ENCODE data around the gene RAB6C. TPM values are rescaled to one million over a fixed set of nuclear protein-coding genes. Genes with fewer than 3 reads are reported as not detected.
A peak's percentile ranks its signal among the peaks of the same experiment; 100 is the strongest.
"Not testable (repeated sequence)": the region's sequence is repeated elsewhere in the genome, so short reads cannot be mapped to it uniquely, and the experiment has no call there.

Gene RAB6C
- total RNA-seq (2021; fragmentation: NEBNext Ultra II Directional; extraction: Animal tissue kit (Norgen Biotek cat#: 25700)) = not detected
- long read RNA-seq = 0 reads

GRCh38 chr2:129979629-129980155 lies at the start of gene RAB6C:
TSS of gene RAB6C (plus strand) at chr2:129979666. CDS start at chr2:129980116, 450 bp downstream.
- H3K4me3 Mint-ChIP-seq = peak within 1 kb of the TSS; percentile 56; the same call in 1 of the 2 replicates
- not testable (repeated sequence) for DNase-seq

DNA sequence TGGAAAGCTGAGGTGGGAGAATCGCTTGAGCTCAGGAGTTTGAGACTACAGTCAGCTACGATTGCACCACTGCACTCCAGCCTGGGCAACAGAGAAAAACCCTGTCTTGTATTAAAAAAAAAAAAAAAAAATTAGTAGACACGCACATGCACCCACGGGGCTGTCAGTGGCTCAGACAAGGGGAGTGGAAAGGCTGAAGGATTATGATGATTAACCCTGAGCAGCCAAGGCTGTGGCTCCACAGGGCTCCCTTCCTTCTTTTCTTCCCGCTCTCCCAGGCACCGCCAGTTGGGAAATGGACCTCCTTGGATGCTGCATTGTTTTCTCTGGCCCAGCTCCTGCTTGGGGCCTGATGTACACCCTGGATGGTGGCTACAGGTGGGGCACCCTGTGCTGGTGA lies 49.0 kb upstream of the RAB6C start:
- no peaks in the 10 kb centered on the region for H3K9me3 Mint-ChIP-seq
- 0 out of 2 replicates have a peak overlapping the region, but pooled peaks have one; percentile 92 for H3K27ac Mint-ChIP-seq
- TF ChIP-seq CTCF (IDR thresholded peaks at IDR 0.05) = no peak
- no peak overlapping the region for H3K4me3 Mint-ChIP-seq
- H3K4me1 Mint-ChIP-seq (ENCODE audit: low read depth) = peaks cover 33% of the 10 kb centered on the region
- no peak for DNase-seq
- no peaks in the 10 kb centered on the region; the same call in none of the 2 replicates for H3K27me3 Mint-ChIP-seq (ENCODE audit: insufficient read depth)
- no peaks in the 10 kb centered on the region for H3K36me3 Mint-ChIP-seq (ENCODE audit: low read depth)

More at GRCh38 chr2:129979629-129980155, at the start of gene RAB6C:
- H3K4me1 Mint-ChIP-seq (ENCODE audit: low read depth); H3K9me3 Mint-ChIP-seq; H3K27ac Mint-ChIP-seq; H3K36me3 Mint-ChIP-seq (ENCODE audit: low read depth): not testable (repeated sequence)
- H3K27me3 Mint-ChIP-seq (ENCODE audit: insufficient read depth) = peaks cover 20% of the 10 kb centered on the region

DNA sequence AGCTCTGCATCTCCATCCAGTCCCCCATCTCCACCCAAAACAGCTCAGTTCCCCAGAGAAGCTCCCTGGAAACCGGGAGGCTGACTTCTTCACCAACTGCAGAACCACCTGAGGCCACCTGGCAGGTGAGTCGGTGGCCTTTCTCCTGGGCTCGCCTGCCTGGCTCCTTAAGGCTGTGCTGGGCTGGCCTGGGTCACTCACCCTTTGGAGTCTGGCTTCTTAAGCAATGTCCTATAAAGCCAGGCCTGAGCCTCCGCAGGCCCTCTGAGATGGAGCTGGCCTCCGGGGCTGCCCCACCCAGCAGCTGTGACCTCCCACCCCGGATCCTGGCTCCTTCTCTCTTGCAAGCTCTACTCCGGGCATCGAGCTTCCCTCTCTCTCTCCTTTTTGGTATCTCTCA lies 46.1 kb upstream of the RAB6C start:
- not testable (repeated sequence) for H3K9me3 Mint-ChIP-seq; H3K27me3 Mint-ChIP-seq (ENCODE audit: insufficient read depth); H3K36me3 Mint-ChIP-seq (ENCODE audit: low read depth); DNase-seq
- Mint-ChIP-seq H3K4me1 (ENCODE audit: low read depth) (peaks cover 33% of the 10 kb centered on the region), H3K27ac (peak overlapping the region; percentile 72; the same call in 1 of the 2 replicates), H3K4me3 (peak overlapping the region; percentile 82)

DNA sequence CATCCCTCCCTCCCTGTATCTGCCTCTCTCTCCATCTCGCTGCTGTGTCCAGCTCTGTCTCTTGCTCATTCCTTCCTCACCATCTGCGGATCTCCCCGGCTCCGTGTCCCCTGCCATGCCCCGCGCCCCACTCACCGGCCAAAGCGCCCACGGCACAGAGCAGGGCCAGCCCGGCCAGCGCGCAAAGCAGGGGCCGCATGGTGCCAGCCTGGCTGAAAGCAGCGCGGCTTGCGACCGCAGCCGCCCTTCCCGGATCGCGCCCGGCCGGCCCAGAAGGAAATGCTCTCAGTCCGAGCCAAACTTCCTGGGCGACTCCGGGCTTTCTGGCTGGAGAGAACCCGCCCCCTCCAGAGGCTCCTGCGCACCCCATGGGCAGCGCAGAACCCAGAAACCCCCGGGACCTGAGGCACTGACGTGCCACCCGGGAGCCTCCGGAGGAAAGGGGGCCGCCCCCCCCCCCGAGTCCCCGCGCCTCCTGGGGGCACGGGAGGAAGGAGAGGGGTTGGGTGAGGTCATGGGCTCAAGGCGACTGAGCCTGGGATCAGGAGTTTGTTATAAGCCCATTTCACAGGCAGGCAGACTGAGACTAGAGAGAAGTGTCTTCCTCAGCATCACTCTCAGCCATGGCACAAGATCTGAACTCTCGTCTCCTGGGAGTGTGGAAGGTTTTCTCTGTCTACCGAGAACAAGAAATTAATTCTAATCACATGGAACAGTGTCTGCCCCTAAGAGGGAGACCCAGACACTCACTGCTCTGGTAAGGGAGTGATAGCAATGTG lies 45.2 kb upstream of the RAB6C start:
- no peaks in the 10 kb centered on the region for H3K36me3 Mint-ChIP-seq (ENCODE audit: low read depth)
- peak overlapping the region; percentile 82 for H3K4me3 Mint-ChIP-seq
- no peak for TF ChIP-seq CTCF (IDR thresholded peaks at IDR 0.05)
- peaks cover 2% of the 10 kb centered on the region for H3K27me3 Mint-ChIP-seq (ENCODE audit: insufficient read depth)
- DNase-seq = no peak
- no peaks in the 10 kb centered on the region; the same call in 1 of the 2 replicates for H3K9me3 Mint-ChIP-seq
- H3K4me1 Mint-ChIP-seq (ENCODE audit: low read depth) = peaks cover 28% of the 10 kb centered on the region
- H3K27ac Mint-ChIP-seq = peak overlapping the region; percentile 72

DNA sequence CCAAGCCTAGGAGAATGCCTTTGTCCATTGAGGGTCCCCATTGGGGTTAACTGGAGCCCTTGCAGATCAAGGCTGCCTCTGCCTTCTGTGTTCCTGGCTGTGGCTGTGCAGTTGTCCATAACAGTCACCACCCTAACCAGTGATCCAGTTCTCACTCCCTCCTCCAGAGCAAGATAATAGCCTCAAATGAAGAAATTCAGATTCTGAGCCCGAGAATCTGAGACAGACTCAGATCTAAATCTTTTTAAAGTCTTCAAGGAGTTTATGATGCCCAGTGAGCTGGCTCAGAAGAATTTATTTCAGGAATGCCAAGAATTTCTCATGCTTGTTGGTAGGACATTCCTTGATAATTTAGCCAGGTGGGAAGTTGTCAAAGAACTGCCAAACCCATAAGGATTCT lies 44.3 kb upstream of the RAB6C start:
- Mint-ChIP-seq H3K27ac (peak overlapping the region; percentile 54), H3K4me3 (no peak overlapping the region), H3K9me3 (no peaks in the 10 kb centered on the region; the same call in 1 of the 2 replicates), H3K36me3 (ENCODE audit: low read depth) (no peaks in the 10 kb centered on the region), H3K4me1 (ENCODE audit: low read depth) (peaks cover 19% of the 10 kb centered on the region), H3K27me3 (ENCODE audit: insufficient read depth) (peaks cover 2% of the 10 kb centered on the region)
- TF ChIP-seq CTCF (IDR thresholded peaks at IDR 0.05) = no peak
- peak; percentile 20 for DNase-seq

DNA sequence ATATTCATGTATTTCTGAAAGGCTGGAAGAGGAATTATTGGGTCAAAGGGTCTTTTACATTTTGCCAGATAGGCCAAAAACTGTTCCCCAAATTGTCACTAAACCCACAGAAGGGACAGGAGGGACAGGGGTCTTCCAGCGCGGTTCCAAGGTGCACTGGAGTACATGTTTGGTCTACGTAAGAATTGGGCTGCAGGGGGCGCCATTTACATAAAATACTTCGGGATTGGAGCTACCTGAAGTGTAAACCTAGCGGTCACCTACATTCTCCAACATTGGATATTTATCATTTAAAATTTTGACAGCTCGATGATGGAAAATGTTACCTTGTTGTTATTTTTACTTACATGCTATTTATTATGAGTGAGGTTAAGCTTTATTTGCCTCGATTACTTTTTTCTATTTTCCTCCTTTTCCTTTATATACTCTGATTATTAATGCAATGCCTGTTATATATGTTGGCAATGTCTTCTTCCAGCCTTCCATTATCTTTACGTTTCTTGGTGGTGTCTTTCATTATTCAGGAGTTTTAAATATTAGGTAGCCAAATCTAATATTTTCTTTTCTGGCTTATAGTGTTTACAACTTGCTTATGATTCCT lies 43.0 kb upstream of the RAB6C start:
- DNase-seq = peak; percentile 7
- H3K4me3 Mint-ChIP-seq = no peak overlapping the region
- peak; percentile 81 for TF ChIP-seq CTCF (IDR thresholded peaks at IDR 0.05)
- no peaks in the 10 kb centered on the region for H3K36me3 Mint-ChIP-seq (ENCODE audit: low read depth)
- H3K4me1 Mint-ChIP-seq (ENCODE audit: low read depth) = peaks cover 18% of the 10 kb centered on the region
- no peaks in the 10 kb centered on the region; the same call in 1 of the 2 replicates for H3K9me3 Mint-ChIP-seq
- peaks cover 4% of the 10 kb centered on the region for H3K27me3 Mint-ChIP-seq (ENCODE audit: insufficient read depth)
- H3K27ac Mint-ChIP-seq = no peak overlapping the region

- not testable (repeated sequence) for H3K9me3 Mint-ChIP-seq; DNase-seq; H3K4me3 Mint-ChIP-seq; H3K27ac Mint-ChIP-seq; H3K36me3 Mint-ChIP-seq (ENCODE audit: low read depth); H3K27me3 Mint-ChIP-seq (ENCODE audit: insufficient read depth)
- H3K4me1 Mint-ChIP-seq (ENCODE audit: low read depth) = peaks cover 10% of the 10 kb centered on the region
Measured at GRCh38 chr2:129938850-129939471, 40.5 kb upstream of the RAB6C start.

DNA sequence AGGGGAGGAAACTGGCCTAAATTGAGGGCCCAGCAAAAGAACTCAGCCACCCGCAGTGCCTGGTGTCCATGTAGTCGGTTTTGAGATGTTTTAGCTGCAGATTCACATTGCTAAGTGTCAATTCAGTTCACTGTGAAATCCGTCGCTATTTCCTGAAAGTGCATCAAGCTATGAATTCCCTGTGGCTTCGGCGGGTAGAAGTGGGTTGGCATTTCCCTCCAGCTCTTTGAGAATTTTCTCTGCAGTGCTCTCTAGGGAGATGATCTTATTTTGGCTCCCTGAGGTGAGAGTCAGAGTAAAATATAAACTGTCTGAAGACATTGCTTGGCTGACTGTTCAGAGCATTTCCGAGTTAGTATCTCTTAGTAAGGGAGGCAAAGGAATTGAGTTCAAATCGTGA lies 36.0 kb upstream of the RAB6C start:
- not testable (repeated sequence) for H3K27ac Mint-ChIP-seq; H3K4me1 Mint-ChIP-seq (ENCODE audit: low read depth); H3K36me3 Mint-ChIP-seq (ENCODE audit: low read depth); DNase-seq; H3K9me3 Mint-ChIP-seq; H3K4me3 Mint-ChIP-seq; H3K27me3 Mint-ChIP-seq (ENCODE audit: insufficient read depth)
